Ovary (tissue), 3 donors: ENCODE measurements around the gene SORCS2.

Experiments used
- CTCF ChIP-seq, 3 donors: fragments of 450-650 bp in 2 of 3; fragments of 200-600 bp in 1 of 3; IDR thresholded peaks; one replicate each; pipeline versions ENCODE4 v1.5.1 to v1.8.0; 2016 to 2022; ENCODE audit warnings: antibody characterized with exemption in 3 of 3, mild to moderate bottlenecking in 1 of 3
- EP300 ChIP-seq: sonication (generic); formaldehyde crosslinking; IDR thresholded peaks from one replicate; pipeline ENCODE4 v1.6.1; 2017; ENCODE audit warnings: antibody characterized with exemption
- POLR2A ChIP-seq: fragments of 450-650 bp; IDR thresholded peaks from one replicate; pipeline ENCODE4 v1.6.1; 2017; ENCODE audit warnings: antibody characterized with exemption, mild to moderate bottlenecking, moderate library complexity
- donor health status: DM: no; HTN: no; CAD: no.

DNA sequence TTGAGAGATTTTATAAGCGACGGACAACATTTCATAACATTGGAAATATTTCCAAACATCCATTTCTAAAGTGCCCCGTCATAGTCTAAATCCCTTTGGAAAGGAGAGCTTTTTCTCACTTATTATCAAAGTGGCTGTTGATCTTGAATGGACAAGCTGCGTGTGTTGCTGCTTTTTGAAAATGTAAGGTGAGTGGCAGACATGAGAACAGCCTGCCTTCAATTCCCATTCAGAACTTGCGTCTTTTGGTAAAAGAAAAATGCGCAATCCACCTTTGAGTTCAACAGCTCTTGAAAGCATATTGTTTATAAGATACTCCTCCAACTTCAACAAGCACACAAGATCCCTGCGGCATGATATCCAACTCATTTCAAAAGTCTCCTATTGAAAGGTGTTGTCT, 380.6 kb downstream of the SORCS2 start:
- no peak for TF ChIP-seq CTCF (IDR thresholded peaks at IDR 0.05)
- no peak for TF ChIP-seq POLR2A
- no peak for TF ChIP-seq EP300
